Renal cortical epithelial cell (primary cell): ENCODE measurements around the gene LIMS1. TPM values are rescaled to one million over a fixed set of nuclear protein-coding genes. Genes with fewer than 3 reads are reported as not detected.
"Not testable (repeated sequence)": the region's sequence is repeated elsewhere in the genome, so short reads cannot be mapped to it uniquely, and the experiment has no call there.

Experiments used
- DNase-seq: peaks from one replicate; pipeline ENCODE4 v3.0.0-alpha.2; 2011; ENCODE audit warnings: low read depth
- total RNA-seq: library from RNA; depleted of rRNA; stranded (reverse); fragments of >200 nt; gene quantifications from 2 replicates; pipeline ENCODE4 v1.2.3, GENCODE V29; 2014

Gene LIMS1
- total RNA-seq: 186 and 200 TPM in 2 replicates

- DNase-seq: peak; percentile 88
Measured at GRCh38 chr2:108533832-108534583, at the start of gene LIMS1. Gene LIMS1, plus strand, starts transcription at chr2:108534470. Its CDS starts 93 bp downstream, at chr2:108534563.

GRCh38 chr2:108485253-108485652 is 49.0 kb upstream of the LIMS1 start:
- DNase-seq: no peak

- DNase-seq: no peak
Measured at GRCh38 chr2:108490506-108491122, 43.7 kb upstream of the LIMS1 start.

- no peak for DNase-seq
Measured at GRCh38 chr2:108491848-108492247, 42.4 kb upstream of the LIMS1 start.

GRCh38 chr2:108492364-108492763 is 41.9 kb upstream of the LIMS1 start:
- DNase-seq: peak; percentile 80

GRCh38 chr2:108496167-108496566 is 38.1 kb upstream of the LIMS1 start:
- not testable (repeated sequence) for DNase-seq

- DNase-seq: peak; percentile 19
Measured at GRCh38 chr2:108507620-108508019, 26.6 kb upstream of the LIMS1 start.

GRCh38 chr2:108512431-108512830 is 21.8 kb upstream of the LIMS1 start:
- DNase-seq: not testable (repeated sequence)

GRCh38 chr2:108514478-108514877 is 19.8 kb upstream of the LIMS1 start:
- DNase-seq: not testable (repeated sequence)

GRCh38 chr2:108524688-108525087 is 9.6 kb upstream of the LIMS1 start:
- not testable (repeated sequence) for DNase-seq

- DNase-seq: not testable (repeated sequence)
Measured at GRCh38 chr2:108525258-108525657, 9.0 kb upstream of the LIMS1 start.

GRCh38 chr2:108531674-108532055 is 2.6 kb upstream of the LIMS1 start:
- no peak for DNase-seq

GRCh38 chr2:108534584-108535356 is 500 bp downstream of the LIMS1 start:
- DNase-seq: peak; percentile 39

- DNase-seq: no peak
Measured at GRCh38 chr2:108535357-108535631, 1.0 kb downstream of the LIMS1 start.

GRCh38 chr2:108536133-108536780 is 2.0 kb downstream of the LIMS1 start:
- DNase-seq: peak; percentile 89

- no peak for DNase-seq
Measured at GRCh38 chr2:108536911-108537310, 2.6 kb downstream of the LIMS1 start.

- no peak for DNase-seq
Measured at GRCh38 chr2:108538000-108538625, 3.8 kb downstream of the LIMS1 start.

- DNase-seq: no peak
Measured at GRCh38 chr2:108541451-108541850, 7.2 kb downstream of the LIMS1 start.

- peak; percentile 49 for DNase-seq
Measured at GRCh38 chr2:108542071-108542470, 7.8 kb downstream of the LIMS1 start.

GRCh38 chr2:108547606-108548005 is 13.3 kb downstream of the LIMS1 start:
- DNase-seq: no peak

GRCh38 chr2:108548208-108549003 is 14.1 kb downstream of the LIMS1 start:
- no peak for DNase-seq
